Activated T-cell treated with anti-CD3 and anti-CD28 coated beads, Interleukin-2, amount 50 U/mL, for 4 hours (primary cell): ENCODE data around the gene TRIM26. TPM values are rescaled to one million over a fixed set of nuclear protein-coding genes. Genes with fewer than 3 reads are reported as not detected.
"Not testable (repeated sequence)": the region's sequence is repeated elsewhere in the genome, so short reads cannot be mapped to it uniquely, and the experiment has no call there.

Source experiments
- ATAC-seq, 2 donors: fragments of 200-7000 bp; cut with Tn5 transposase; one replicate each; pipeline ENCODE4 v1.10.0; 2021
- DNase-seq: peaks from one replicate; pipeline ENCODE4 v3.0.0-alpha.2; 2020
- H3K27me3 Mint-ChIP-seq: one replicate; pipeline ENCODE4 v1.8.0; 2021; ENCODE audit warnings: low read depth, mixed read lengths
- H3K36me3 Mint-ChIP-seq: one replicate; pipeline ENCODE4 v1.8.0; 2022; ENCODE audit warnings: mixed read lengths; ENCODE audit not compliant: insufficient read depth
- H3K4me1 Mint-ChIP-seq: one replicate; pipeline ENCODE4 v1.8.0; 2021; ENCODE audit warnings: low read depth, mixed read lengths
- H3K4me3 Mint-ChIP-seq: one replicate; pipeline ENCODE4 v1.8.0; 2021; ENCODE audit warnings: mild to moderate bottlenecking, moderate library complexity, mixed read lengths
- H3K9me3 Mint-ChIP-seq: one replicate; pipeline ENCODE4 v1.8.0; 2021; ENCODE audit warnings: mixed read lengths
- total RNA-seq, 3 donors: library from RNA; stranded (reverse); gene quantifications; one replicate each; pipeline ENCODE4 v1.2.1, GENCODE V29; 2021

TRIM26 gene
- total RNA-seq, 3 donors from 2014 or later, result 57.1 to 72.5 (median 61.6) TPM

DNA sequence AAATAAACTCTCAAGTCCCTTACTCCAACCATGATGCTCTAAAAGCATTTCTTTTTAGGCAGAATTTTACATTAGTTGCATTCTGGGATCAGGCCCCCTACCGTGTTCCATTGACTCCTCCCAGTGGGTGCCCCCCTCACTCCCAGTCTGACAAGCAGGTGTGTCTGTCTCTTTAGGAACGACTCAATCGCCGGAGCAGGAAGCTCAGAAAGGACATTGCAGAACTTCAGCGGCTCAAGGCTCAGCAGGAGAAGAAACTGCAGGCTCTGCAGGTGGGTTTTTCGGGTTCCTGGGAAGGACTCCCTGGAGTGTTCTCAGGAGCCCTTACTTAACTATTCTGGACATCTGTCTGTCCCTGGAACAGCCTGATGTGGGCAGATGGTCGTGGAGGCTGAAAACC is 67.4 kb downstream of the TRIM26 start:
- Mint-ChIP-seq H3K4me1 (no peaks in the 10 kb centered on the region), H3K36me3 (no peaks in the 10 kb centered on the region), H3K4me3 (no peak overlapping the region), H3K27me3 (peaks cover 47% of the 10 kb centered on the region), H3K9me3 (no peaks in the 10 kb centered on the region)
- no peak for ATAC-seq
- no peak for DNase-seq

DNA sequence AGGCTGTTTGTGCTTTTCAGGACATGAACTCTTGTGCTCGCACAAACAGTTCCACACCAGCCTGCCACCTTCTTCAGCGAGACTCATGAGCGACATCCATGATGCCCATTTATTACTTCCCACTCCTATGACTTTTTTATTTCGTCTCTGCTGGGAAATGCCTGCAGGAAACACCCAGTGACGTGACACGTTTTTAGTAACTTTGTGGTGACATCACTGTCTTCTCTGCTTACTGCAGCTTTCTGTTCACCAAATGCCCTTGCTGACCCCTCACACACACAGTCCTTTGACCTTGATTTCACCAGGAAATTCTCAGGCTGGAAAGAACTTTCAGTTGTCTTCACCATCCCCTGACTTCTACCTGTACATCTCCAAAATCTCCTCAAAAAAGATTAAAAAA is 68.4 kb downstream of the TRIM26 start:
- ATAC-seq (no peak), DNase-seq (no peak)
- Mint-ChIP-seq H3K4me1 (no peaks in the 10 kb centered on the region), H3K4me3 (no peak overlapping the region), H3K27me3 (peaks cover 54% of the 10 kb centered on the region), H3K9me3 (no peaks in the 10 kb centered on the region), H3K36me3 (no peaks in the 10 kb centered on the region)

- DNase-seq, result no peak
- Mint-ChIP-seq H3K36me3 (no peaks in the 10 kb centered on the region), H3K27me3 (peaks cover 59% of the 10 kb centered on the region), H3K9me3 (no peaks in the 10 kb centered on the region), H3K4me3 (no peak overlapping the region), H3K4me1 (no peaks in the 10 kb centered on the region)
- ATAC-seq, result no peak
Observed at GRCh38 chr6:30143780-30144179, 69.4 kb downstream of the TRIM26 start.

DNA sequence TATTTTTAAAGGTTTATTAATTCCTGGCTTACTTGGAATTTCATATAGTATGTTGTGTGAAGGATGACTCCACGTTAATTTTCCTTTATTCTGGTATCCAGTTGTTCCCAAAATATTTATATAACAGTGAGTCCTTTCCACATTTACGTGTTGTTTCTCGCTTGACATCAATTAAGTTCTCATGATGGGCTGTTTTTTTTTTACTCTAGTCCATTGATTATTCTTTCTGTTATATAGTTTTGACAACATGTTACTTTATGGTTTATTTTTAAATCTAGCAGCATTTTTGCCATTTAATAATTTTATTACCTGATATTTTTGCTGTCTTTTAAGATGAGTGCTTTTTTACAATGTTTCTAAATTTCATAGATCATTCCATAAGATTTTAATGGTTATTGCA is 70.5 kb downstream of the TRIM26 start:
- no peak overlapping the region for H3K4me3 Mint-ChIP-seq
- H3K4me1 Mint-ChIP-seq, result no peaks in the 10 kb centered on the region
- H3K36me3 Mint-ChIP-seq, result no peaks in the 10 kb centered on the region
- ATAC-seq, result no peak
- peaks cover 54% of the 10 kb centered on the region for H3K27me3 Mint-ChIP-seq
- H3K9me3 Mint-ChIP-seq, result no peaks in the 10 kb centered on the region
- DNase-seq, result no peak

GRCh38 chr6:30140240-30140639 is 73.0 kb downstream of the TRIM26 start:
- DNase-seq, result not testable (repeated sequence)

GRCh38 chr6:30136570-30137286 is 76.5 kb downstream of the TRIM26 start:
- H3K36me3 Mint-ChIP-seq, result no peaks in the 10 kb centered on the region
- no peak overlapping the region for H3K4me3 Mint-ChIP-seq
- ATAC-seq (peak in 1 of 2 donors; percentile 61), DNase-seq (no peak)
- H3K4me1 Mint-ChIP-seq, result no peaks in the 10 kb centered on the region
- H3K27me3 Mint-ChIP-seq, result peaks cover 41% of the 10 kb centered on the region
- H3K9me3 Mint-ChIP-seq, result no peaks in the 10 kb centered on the region

More at GRCh38 chr6:30140240-30140639, 73.0 kb downstream of the TRIM26 start:
- peaks cover 44% of the 10 kb centered on the region for H3K27me3 Mint-ChIP-seq
- not testable (repeated sequence) for H3K36me3 Mint-ChIP-seq, H3K9me3 Mint-ChIP-seq, ATAC-seq, H3K4me3 Mint-ChIP-seq, H3K4me1 Mint-ChIP-seq

GRCh38 chr6:30135757-30136156 is 77.4 kb downstream of the TRIM26 start, which contains the start of gene TRIM40:
TRIM40 (plus strand) TSS chr6:30136140; CDS start chr6:30137037, 897 bp downstream.
- no peak within 1 kb of the TSS for H3K4me3 Mint-ChIP-seq
- H3K36me3 Mint-ChIP-seq, result no peaks in the 10 kb centered on the region
- peaks cover 42% of the 10 kb centered on the region for H3K27me3 Mint-ChIP-seq
- no peaks in the 10 kb centered on the region for H3K9me3 Mint-ChIP-seq
- peaks cover 3% of the 10 kb centered on the region for H3K4me1 Mint-ChIP-seq
- no peak for DNase-seq
- no peak for ATAC-seq

DNA sequence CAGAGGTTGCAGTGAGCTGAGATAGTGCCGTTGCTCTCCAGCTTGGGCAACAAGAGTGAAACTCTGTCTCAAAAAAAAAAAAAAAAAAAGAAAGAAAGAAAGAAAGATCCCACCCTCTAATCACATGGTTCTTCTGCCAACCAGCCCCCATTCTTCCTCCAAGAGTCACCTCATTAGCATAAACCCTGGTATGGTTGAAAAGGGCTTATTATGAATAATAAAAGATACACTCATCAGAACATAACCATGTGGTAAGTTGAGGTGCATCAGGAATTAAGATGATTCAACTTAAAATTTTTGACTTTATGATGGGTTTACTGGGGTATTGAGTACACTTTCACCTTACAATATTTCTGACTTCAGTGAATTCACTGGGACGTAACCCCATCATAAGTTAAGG is 78.1 kb downstream of the TRIM26 start:
- ATAC-seq (no peak), DNase-seq (no peak)
- Mint-ChIP-seq H3K27me3 (peaks cover 43% of the 10 kb centered on the region), H3K4me3 (no peak overlapping the region), H3K36me3 (no peaks in the 10 kb centered on the region), H3K4me1 (peaks cover 7% of the 10 kb centered on the region), H3K9me3 (no peaks in the 10 kb centered on the region)

Other genes starting within 250 kb of the TRIM26 start
- gene POLR1H, start 152.1 kb downstream of the TRIM26 start, total RNA-seq, result 10 to 100 TPM; 80.6 to 86.6 (median 84.8) TPM
- gene PPP1R11, start 146.2 kb downstream of the TRIM26 start, total RNA-seq, result 10 to 100 TPM; 71.9 to 81.6 (median 80.5) TPM
- gene RNF39, start 137.6 kb downstream of the TRIM26 start, total RNA-seq, result not detected
- not detected for gene TRIM31, start 100.3 kb downstream of the TRIM26 start, total RNA-seq
- not detected for gene TRIM40, start 77.3 kb downstream of the TRIM26 start, total RNA-seq
- not detected for gene TRIM10, start 52.2 kb downstream of the TRIM26 start, total RNA-seq
- gene TRIM15, start 49.9 kb downstream of the TRIM26 start, total RNA-seq, result under 1 TPM in 1 of 3 donors, not detected in 2; 0.15 TPM
- gene TRIM39, start 113.5 kb upstream of the TRIM26 start, total RNA-seq, result 10 to 100 TPM; 25.5 to 33.0 (median 28.0) TPM
- 10 to 100 TPM; 67.3 to 74.8 (median 72.9) TPM for gene RPP21, start 131.8 kb upstream of the TRIM26 start, total RNA-seq